Measurements from ENCODE around the gene GUCA1A.

DNA sequence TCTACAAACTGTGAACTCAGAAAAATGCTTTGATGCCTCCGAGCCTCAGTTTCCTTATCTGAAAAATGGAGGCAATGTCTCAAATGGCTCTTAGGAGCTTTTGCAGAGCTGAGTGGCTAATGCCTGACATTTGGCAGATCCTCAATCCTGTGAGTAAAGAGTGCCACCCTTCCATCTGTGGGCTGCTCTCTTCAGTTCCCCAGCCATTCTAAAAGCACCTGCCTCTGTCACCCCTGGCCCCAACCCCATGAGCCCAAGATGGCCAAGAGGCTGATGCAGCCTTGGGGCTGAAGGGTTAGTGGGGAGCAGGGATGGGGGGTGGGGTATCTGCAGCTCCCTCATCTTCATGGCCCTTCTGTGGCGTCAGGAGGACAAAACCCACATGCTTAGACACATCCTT, 14.5 kb upstream of the GUCA1A start:
- TF ChIP-seq, protein P1, sequence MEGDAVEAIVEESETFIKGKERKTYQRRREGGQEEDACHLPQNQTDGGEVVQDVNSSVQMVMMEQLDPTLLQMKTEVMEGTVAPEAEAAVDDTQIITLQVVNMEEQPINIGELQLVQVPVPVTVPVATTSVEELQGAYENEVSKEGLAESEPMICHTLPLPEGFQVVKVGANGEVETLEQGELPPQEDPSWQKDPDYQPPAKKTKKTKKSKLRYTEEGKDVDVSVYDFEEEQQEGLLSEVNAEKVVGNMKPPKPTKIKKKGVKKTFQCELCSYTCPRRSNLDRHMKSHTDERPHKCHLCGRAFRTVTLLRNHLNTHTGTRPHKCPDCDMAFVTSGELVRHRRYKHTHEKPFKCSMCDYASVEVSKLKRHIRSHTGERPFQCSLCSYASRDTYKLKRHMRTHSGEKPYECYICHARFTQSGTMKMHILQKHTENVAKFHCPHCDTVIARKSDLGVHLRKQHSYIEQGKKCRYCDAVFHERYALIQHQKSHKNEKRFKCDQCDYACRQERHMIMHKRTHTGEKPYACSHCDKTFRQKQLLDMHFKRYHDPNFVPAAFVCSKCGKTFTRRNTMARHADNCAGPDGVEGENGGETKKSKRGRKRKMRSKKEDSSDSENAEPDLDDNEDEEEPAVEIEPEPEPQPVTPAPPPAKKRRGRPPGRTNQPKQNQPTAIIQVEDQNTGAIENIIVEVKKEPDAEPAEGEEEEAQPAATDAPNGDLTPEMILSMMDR (IDR thresholded peaks at IDR 0.05), result no peak
- TF ChIP-seq POLR2A (IDR thresholded peaks at IDR 0.05), result no peak

Data from right lobe of liver (tissue), 4 donors.